Skeletal muscle satellite cell (primary cell): ENCODE results near the gene TBC1D8.

Source experiments
- H3K27me3 ChIP-seq: 2 replicates; pipeline ENCODE4 v1.7.0; 2013; ENCODE audit warnings: low read length; ENCODE audit not compliant: control insufficient read depth, insufficient read depth
- H3K36me3 ChIP-seq: 2 replicates; pipeline ENCODE4 v1.7.0; 2013; ENCODE audit warnings: mild to moderate bottlenecking, control low read depth, low read length; ENCODE audit not compliant: insufficient read depth
- H3K4me1 ChIP-seq: 2 replicates; pipeline ENCODE4 v1.7.0; 2013; ENCODE audit warnings: low read length; ENCODE audit not compliant: control insufficient read depth, insufficient read depth
- H3K4me2 ChIP-seq: 2 replicates; pipeline ENCODE4 v1.7.0; 2013; ENCODE audit warnings: mild to moderate bottlenecking, low read length
- H3K4me3 ChIP-seq: 2 replicates; pipeline ENCODE4 v1.7.0; 2013; ENCODE audit warnings: low read length
- H3K9ac ChIP-seq: 2 replicates; pipeline ENCODE4 v1.7.0; 2013; ENCODE audit warnings: mild to moderate bottlenecking, low read depth, low read length, moderate library complexity
- H3K9me3 ChIP-seq: replicated peaks from 2 replicates; pipeline ENCODE4 v1.7.0; 2013; ENCODE audit warnings: mild to moderate bottlenecking, control low read depth, low read length

The TBC1D8 gene

GRCh38 chr2:100974712-100975520, 176.3 kb downstream of the TBC1D8 start:
- Histone ChIP-seq H3K4me2 (no peak overlapping the region), H3K36me3 (peaks cover 6% of the 10 kb centered on the region), H3K27me3 (no peaks in the 10 kb centered on the region), H3K9ac (no peak overlapping the region), H3K4me3 (no peak overlapping the region), H3K4me1 (peaks cover 31% of the 10 kb centered on the region), H3K9me3 (no peaks in the 10 kb centered on the region)

DNA sequence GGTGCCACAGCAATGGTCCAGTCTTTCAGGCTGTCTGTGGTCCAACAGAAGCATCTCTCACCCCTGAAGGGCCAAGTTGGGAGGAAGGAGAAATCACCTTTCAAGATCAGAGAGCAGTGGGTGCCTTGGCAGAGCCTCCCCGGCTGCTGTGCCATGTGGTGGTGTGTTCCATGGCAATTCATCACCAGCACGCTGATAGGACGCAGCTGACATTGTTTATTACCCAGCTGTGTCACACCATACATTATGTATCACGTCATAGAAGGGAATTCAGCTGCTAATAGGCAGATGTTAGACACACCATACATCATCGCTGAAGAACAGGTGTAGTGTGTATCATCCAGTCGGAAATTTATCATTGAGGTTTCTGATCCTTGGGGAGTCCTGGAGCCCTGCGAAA, 178.7 kb downstream of the TBC1D8 start:
- Histone ChIP-seq H3K4me2 (no peak overlapping the region), H3K4me1 (peaks cover 18% of the 10 kb centered on the region), H3K36me3 (peaks cover 19% of the 10 kb centered on the region), H3K4me3 (no peak overlapping the region), H3K9ac (no peak overlapping the region), H3K27me3 (no peaks in the 10 kb centered on the region), H3K9me3 (no peaks in the 10 kb centered on the region)

DNA sequence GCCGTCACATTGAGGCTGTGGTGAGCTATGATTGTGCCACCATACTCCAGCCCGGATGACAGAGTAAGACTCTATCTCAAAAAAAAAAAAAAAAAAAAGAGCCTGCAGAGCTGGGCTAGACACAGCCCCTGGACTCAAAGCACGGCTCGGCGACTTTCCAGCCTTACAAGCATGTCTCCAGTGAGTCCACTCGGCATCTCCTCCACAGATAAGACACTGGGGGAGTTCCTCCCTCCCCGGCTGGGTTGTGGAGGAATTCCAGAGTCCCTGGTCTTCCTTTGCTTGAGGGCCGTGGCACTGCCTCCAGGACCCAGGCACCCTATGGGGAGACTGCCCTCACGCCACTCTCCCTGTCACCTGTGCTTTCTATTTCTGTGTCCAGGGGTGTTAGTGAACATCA, 180.0 kb downstream of the TBC1D8 start:
- Histone ChIP-seq H3K4me2 (no peak overlapping the region), H3K4me1 (peaks cover 5% of the 10 kb centered on the region), H3K4me3 (no peak overlapping the region), H3K9me3 (no peaks in the 10 kb centered on the region), H3K27me3 (no peaks in the 10 kb centered on the region), H3K9ac (no peak overlapping the region), H3K36me3 (peaks cover 19% of the 10 kb centered on the region)

DNA sequence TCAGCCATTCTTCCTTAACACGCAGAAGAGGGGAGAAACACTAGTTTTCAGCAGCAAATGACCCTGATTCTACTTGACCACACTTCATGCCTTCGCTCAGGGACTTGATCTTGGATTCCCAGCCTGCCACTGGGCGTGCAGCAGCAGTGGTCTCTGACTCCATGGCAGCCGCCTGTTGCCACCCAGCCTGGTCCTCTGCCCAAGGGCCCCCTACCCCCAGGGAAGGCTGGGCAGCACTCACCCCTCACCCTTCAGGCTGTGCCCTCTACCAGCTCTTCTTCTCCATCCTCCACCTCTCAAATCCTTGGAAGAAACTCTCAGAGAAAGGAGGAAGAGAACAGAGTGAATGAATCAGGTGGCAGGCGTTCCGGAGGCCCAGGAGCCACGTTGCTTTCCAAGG, 181.2 kb downstream of the TBC1D8 start:
- H3K9ac ChIP-seq = no peak overlapping the region
- no peak overlapping the region for H3K4me2 ChIP-seq
- peaks cover 19% of the 10 kb centered on the region for H3K36me3 ChIP-seq
- H3K4me3 ChIP-seq = no peak overlapping the region
- no peaks in the 10 kb centered on the region for H3K4me1 ChIP-seq
- H3K27me3 ChIP-seq = no peaks in the 10 kb centered on the region
- H3K9me3 ChIP-seq = no peaks in the 10 kb centered on the region

GRCh38 chr2:100968146-100969145, 182.7 kb downstream of the TBC1D8 start:
- Histone ChIP-seq H3K4me2 (no peak overlapping the region), H3K27me3 (no peaks in the 10 kb centered on the region), H3K9ac (no peak overlapping the region), H3K9me3 (no peaks in the 10 kb centered on the region), H3K4me3 (no peak overlapping the region), H3K4me1 (no peaks in the 10 kb centered on the region), H3K36me3 (peaks cover 17% of the 10 kb centered on the region)

GRCh38 chr2:100967716-100968115, 183.5 kb downstream of the TBC1D8 start:
- Histone ChIP-seq H3K36me3 (peaks cover 13% of the 10 kb centered on the region), H3K4me3 (no peak overlapping the region), H3K9me3 (no peaks in the 10 kb centered on the region), H3K9ac (no peak overlapping the region), H3K4me1 (no peaks in the 10 kb centered on the region), H3K4me2 (no peak overlapping the region), H3K27me3 (no peaks in the 10 kb centered on the region)

GRCh38 chr2:100965596-100965995, 185.6 kb downstream of the TBC1D8 start:
- Histone ChIP-seq H3K4me3 (no peak overlapping the region), H3K9me3 (no peaks in the 10 kb centered on the region), H3K4me1 (no peaks in the 10 kb centered on the region), H3K4me2 (no peak overlapping the region), H3K27me3 (no peaks in the 10 kb centered on the region), H3K36me3 (peaks cover 13% of the 10 kb centered on the region), H3K9ac (no peak overlapping the region)

DNA sequence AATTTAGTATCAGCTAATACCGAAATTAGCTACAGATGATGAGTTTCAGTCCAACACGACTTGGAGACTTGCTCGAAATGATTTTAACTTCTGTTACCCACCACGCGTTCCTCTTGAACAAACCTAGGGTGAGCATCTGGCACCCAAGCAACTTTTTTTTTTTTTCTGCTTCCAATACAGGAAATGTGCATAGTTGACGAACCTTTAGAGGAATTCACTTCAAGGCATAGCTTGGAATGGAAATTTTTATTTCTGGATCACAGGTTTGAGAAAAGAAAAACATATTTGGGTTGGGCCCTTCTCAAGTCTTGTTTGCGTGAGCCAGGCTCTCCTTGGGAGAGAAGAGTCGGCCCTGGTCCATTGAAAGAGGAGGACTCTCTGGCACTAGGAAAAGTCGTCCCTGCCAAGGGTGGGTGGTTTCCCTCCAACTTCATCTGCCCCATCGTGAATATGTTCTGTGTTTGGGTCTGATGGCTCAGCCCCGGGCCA, 186.5 kb downstream of the TBC1D8 start:
- Histone ChIP-seq H3K36me3 (peaks cover 12% of the 10 kb centered on the region), H3K9ac (no peak overlapping the region), H3K4me1 (peaks cover 3% of the 10 kb centered on the region), H3K4me3 (no peak overlapping the region), H3K4me2 (no peak overlapping the region), H3K27me3 (no peaks in the 10 kb centered on the region), H3K9me3 (no peaks in the 10 kb centered on the region)

GRCh38 chr2:100964222-100964621, 187.0 kb downstream of the TBC1D8 start:
- Histone ChIP-seq H3K36me3 (peaks cover 9% of the 10 kb centered on the region), H3K4me2 (no peak overlapping the region), H3K4me1 (peaks cover 8% of the 10 kb centered on the region), H3K27me3 (no peaks in the 10 kb centered on the region), H3K9me3 (no peaks in the 10 kb centered on the region), H3K4me3 (no peak overlapping the region), H3K9ac (no peak overlapping the region)

DNA sequence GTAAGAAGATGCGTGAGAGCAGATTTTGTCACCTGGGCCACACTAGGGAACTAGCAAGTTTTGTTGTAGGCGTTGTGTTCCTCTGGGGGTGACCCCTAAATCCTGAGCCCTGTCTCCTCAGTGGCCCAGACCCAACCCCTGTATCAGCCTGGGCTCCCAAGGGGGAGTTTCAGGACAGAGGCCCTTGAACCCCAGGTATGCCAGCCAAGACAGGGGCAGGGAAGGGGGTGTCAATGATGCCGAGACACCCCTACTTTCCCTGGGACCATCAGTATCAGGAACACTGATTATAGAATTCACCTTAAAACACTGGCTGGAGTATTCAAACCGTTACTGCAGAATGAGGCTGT, 188.2 kb downstream of the TBC1D8 start:
- Histone ChIP-seq H3K4me1 (peaks cover 20% of the 10 kb centered on the region), H3K36me3 (peaks cover 3% of the 10 kb centered on the region), H3K27me3 (no peaks in the 10 kb centered on the region), H3K4me2 (no peak overlapping the region), H3K4me3 (no peak overlapping the region), H3K9me3 (no peaks in the 10 kb centered on the region), H3K9ac (no peak overlapping the region)

GRCh38 chr2:100962366-100963025, 188.7 kb downstream of the TBC1D8 start:
- Histone ChIP-seq H3K9me3 (no peaks in the 10 kb centered on the region), H3K4me1 (peaks cover 25% of the 10 kb centered on the region)

More at GRCh38 chr2:100962366-100963025, 188.7 kb downstream of the TBC1D8 start:
- Histone ChIP-seq H3K9ac (no peak overlapping the region), H3K4me3 (no peak overlapping the region), H3K36me3 (no peaks in the 10 kb centered on the region), H3K27me3 (no peaks in the 10 kb centered on the region), H3K4me2 (no peak overlapping the region)
